Transverse colon (tissue), 4 donors: ENCODE results near the gene PAXIP1.

Experiments
- CTCF ChIP-seq, 5 experiments: fragments of 200-600 bp in 3 of 5; fragments of 450-650 bp in 2 of 5; sonication (generic) in 3 of 5; IDR thresholded peaks; 1 replicate in 2 of 5; 2 replicates in 3 of 5; pipeline ENCODE4 v1.5.1; 2016 to 2017; ENCODE audit warnings: antibody characterized with exemption in 5 of 5, inconsistent platforms in 3 of 5, mild to moderate bottlenecking in 2 of 5, moderate library complexity in 1 of 5
- EP300 ChIP-seq: sonication (generic); formaldehyde crosslinking; IDR thresholded peaks from one replicate; pipeline ENCODE4 v1.6.1; 2017; ENCODE audit warnings: antibody characterized with exemption, low read depth
- POLR2AphosphoS5 ChIP-seq, 3 donors: sonication (generic); formaldehyde crosslinking; IDR thresholded peaks; one replicate each; pipeline ENCODE4 v1.6.1; 2016; ENCODE audit warnings: antibody characterized with exemption in 3 of 3

- TF ChIP-seq CTCF (IDR thresholded peaks at IDR 0.05) (no peak), EP300 (no peak), POLR2AphosphoS5 (IDR thresholded peaks at IDR 0.05) (no peak)
Observed at GRCh38 chr7:154919344-154920225, 83.3 kb downstream of the PAXIP1 start.
